CD8-positive, alpha-beta memory T cell (primary cell): ENCODE data around the gene FKBP8. TPM values are rescaled to one million over a fixed set of nuclear protein-coding genes. Genes with fewer than 3 reads are reported as not detected.
A peak's percentile ranks its signal among the peaks of the same experiment; 100 is the strongest.

Experiments used
- CTCF ChIA-PET: fragments of 350-600 bp; sonication (Branson Sonifier 250); formaldehyde crosslinking; loops from one replicate; lab custom pipeline; 2021; ENCODE audit warnings: antibody characterized with exemption; lab: Charles Lee
- POLR2A ChIA-PET: fragments of 350-600 bp; sonication (Branson Sonifier 250); formaldehyde crosslinking; loops from one replicate; lab custom pipeline; 2021; ENCODE audit warnings: antibody characterized with exemption; lab: Charles Lee
- DNase-seq, 5 donors: peaks; one replicate each; pipeline versions ENCODE4 v3.0.0 to v3.0.0-alpha.2; 2020 to 2022; ENCODE audit warnings: mixed read lengths in 1 of 5
- H3K27ac ChIP-seq: one replicate; pipeline ENCODE4 v1.7.0; 2013; ENCODE audit warnings: low read depth, mild to moderate bottlenecking, low read length, moderate library complexity
- H3K27me3 ChIP-seq: 2 replicates; pipeline ENCODE4 v1.7.0; 2013; ENCODE audit warnings: low read length, mild to moderate bottlenecking; ENCODE audit not compliant: insufficient read depth, poor library complexity, severe bottlenecking
- H3K36me3 ChIP-seq: 2 replicates; pipeline ENCODE4 v1.7.0; 2013; ENCODE audit warnings: mild to moderate bottlenecking, low read length, moderate library complexity; ENCODE audit not compliant: insufficient read depth
- H3K4me1 ChIP-seq: 2 replicates; pipeline ENCODE4 v1.7.0; 2013; ENCODE audit warnings: mild to moderate bottlenecking, low read length, moderate library complexity; ENCODE audit not compliant: insufficient read depth
- H3K4me3 ChIP-seq: 2 replicates; pipeline ENCODE4 v1.7.0; 2013; ENCODE audit warnings: mild to moderate bottlenecking, low read length
- H3K9me3 ChIP-seq: 2 replicates; pipeline ENCODE4 v1.7.0; 2013; ENCODE audit warnings: mild to moderate bottlenecking, low read length
- H3K27ac Mint-ChIP-seq, 8 donors: one replicate each; pipeline ENCODE4 v1.8.0; 2020 to 2021; ENCODE audit warnings: mixed read lengths in 8 of 8, mild to moderate bottlenecking in 6 of 8, inconsistent platforms in 3 of 8, moderate library complexity in 3 of 8
- H3K27me3 Mint-ChIP-seq, 2 donors: one replicate each; pipeline ENCODE4 v1.8.0; 2020 to 2021; ENCODE audit warnings: mixed read lengths in 2 of 2, mild to moderate bottlenecking in 1 of 2, moderate library complexity in 1 of 2
- H3K36me3 Mint-ChIP-seq, 3 donors: one replicate each; pipeline ENCODE4 v1.8.0; 2020 to 2021; ENCODE audit warnings: mixed read lengths in 3 of 3, inconsistent platforms in 1 of 3, mild to moderate bottlenecking in 1 of 3
- H3K4me1 Mint-ChIP-seq, 3 donors: one replicate each; pipeline ENCODE4 v1.8.0; 2020 to 2021; ENCODE audit warnings: mixed read lengths in 3 of 3, inconsistent platforms in 1 of 3, mild to moderate bottlenecking in 1 of 3
- H3K4me3 Mint-ChIP-seq, 7 donors: one replicate each; pipeline ENCODE4 v1.8.0; 2020 to 2021; ENCODE audit warnings: mixed read lengths in 7 of 7, mild to moderate bottlenecking in 6 of 7, moderate library complexity in 4 of 7, inconsistent platforms in 2 of 7
- H3K9me3 Mint-ChIP-seq, 5 donors: one replicate each; pipeline ENCODE4 v1.8.0; 2020 to 2022; ENCODE audit warnings: mixed read lengths in 5 of 5, mild to moderate bottlenecking in 3 of 5, moderate library complexity in 2 of 5, inconsistent platforms in 1 of 5
- polyA plus RNA-seq: library from polyadenylated mRNA; unstranded; fragments of 300-500 nt; fragmentation: Illumina TruSeq; gene quantifications from one replicate; pipeline ENCODE4 v1.2.3, GENCODE V29; 2021
- total RNA-seq, 2 experiments: library from RNA; stranded (reverse); gene quantifications; one replicate each; pipeline ENCODE4 v1.2.3, GENCODE V29; 2021

Gene FKBP8
- total and polyA plus RNA-seq, 3 experiments from 2014 or later, result 138 to 170 (median 161) TPM

GRCh38 chr19:18558604-18559003 is 15.2 kb upstream of the FKBP8 start:
- H3K9me3 ChIP-seq, result no peaks in the 10 kb centered on the region
- ChIA-PET CTCF (interaction anchor here (0.6 to 2.4 kb wide), 7 partner anchors 14 to 143 kb away, joined by 3 to 9 read pairs (median 4); partner anchors contain the start of genes ELL, FKBP8 and REX1BD), POLR2A (interaction anchor here (0.5 to 3.9 kb wide), 9 partner anchors 13 to 521 kb away, joined by 3 to 43 read pairs (median 8); partner anchors contain the start of genes COPE, DDX49, FKBP8 and JUND)
- peaks cover 23% of the 10 kb centered on the region for H3K4me1 ChIP-seq
- Mint-ChIP-seq H3K9me3 (no peaks in the 10 kb centered on the region), H3K27ac (peak overlapping the region; percentile 93 to 99 (median 98)), H3K27me3 (no peaks in the 10 kb centered on the region), H3K4me1 (peaks cover 18 to 34% (median 29%) of the 10 kb centered on the region in 3 donors), H3K36me3 (peaks cover 0 to 31% (median 0%) of the 10 kb centered on the region in 3 donors), H3K4me3 (peak overlapping the region; percentile 90 to 94 (median 92))
- DNase-seq, result no peak
- H3K27me3 ChIP-seq, result no peaks in the 10 kb centered on the region
- peaks cover 4% of the 10 kb centered on the region for H3K36me3 ChIP-seq
- H3K27ac ChIP-seq, result peak overlapping the region; percentile 96
- peak overlapping the region; percentile 98 for H3K4me3 ChIP-seq

- H3K9me3 ChIP-seq, result no peaks in the 10 kb centered on the region
- H3K27ac ChIP-seq, result peak overlapping the region; percentile 96
- Mint-ChIP-seq H3K9me3 (no peaks in the 10 kb centered on the region), H3K36me3 (peaks cover 0 to 27% (median 0%) of the 10 kb centered on the region in 3 donors), H3K4me3 (peak overlapping the region; percentile 90 to 94 (median 92)), H3K4me1 (peaks cover 18 to 34% (median 29%) of the 10 kb centered on the region in 3 donors), H3K27ac (peak overlapping the region; percentile 93 to 99 (median 98)), H3K27me3 (no peaks in the 10 kb centered on the region)
- ChIA-PET CTCF (interaction anchor here (0.6 to 2.4 kb wide), 9 partner anchors 12 to 143 kb away, joined by 3 to 9 read pairs (median 4); partner anchors contain the start of genes ELL, FKBP8 and REX1BD), POLR2A (interaction anchor here (0.5 to 3.9 kb wide), 16 partner anchors 10 to 807 kb away, joined by 3 to 43 read pairs (median 6); partner anchors contain the start of genes COPE, DDX49, ELL and FKBP8)
- peaks cover 23% of the 10 kb centered on the region for H3K4me1 ChIP-seq
- peaks cover 4% of the 10 kb centered on the region for H3K36me3 ChIP-seq
- H3K4me3 ChIP-seq, result peak overlapping the region; percentile 98
- DNase-seq, result no peak
- H3K27me3 ChIP-seq, result no peaks in the 10 kb centered on the region
Observed at GRCh38 chr19:18558202-18558555, 14.8 kb upstream of the FKBP8 start.

- Mint-ChIP-seq H3K27ac (peak within 1 kb of the TSS; percentile 93 to 99 (median 98)), H3K27me3 (no peaks in the 10 kb centered on the region), H3K4me3 (peak within 1 kb of the TSS; percentile 90 to 94 (median 92)), H3K9me3 (no peaks in the 10 kb centered on the region), H3K4me1 (peaks cover 18 to 34% (median 29%) of the 10 kb centered on the region in 3 donors), H3K36me3 (peaks cover 0 to 21% (median 0%) of the 10 kb centered on the region in 3 donors)
- ChIA-PET POLR2A (interaction anchor here (0.5 to 3.9 kb wide), 19 partner anchors 9 to 807 kb away, joined by 3 to 43 read pairs (median 6); partner anchors contain the start of genes COPE, DDX49, ELL and FKBP8), CTCF (interaction anchor here (0.9 to 2.4 kb wide), 9 partner anchors 12 to 104 kb away, joined by 3 to 9 read pairs (median 4); partner anchors contain the start of genes FKBP8 and REX1BD)
- Histone ChIP-seq H3K4me3 (peak within 1 kb of the TSS; percentile 98), H3K27ac (peak within 1 kb of the TSS; percentile 96), H3K9me3 (no peaks in the 10 kb centered on the region), H3K27me3 (no peaks in the 10 kb centered on the region), H3K4me1 (peaks cover 23% of the 10 kb centered on the region), H3K36me3 (peaks cover 1% of the 10 kb centered on the region)
- peak; percentile 96 to 99 (median 98) for DNase-seq
Observed at GRCh38 chr19:18557411-18558201, 14.2 kb upstream of the FKBP8 start, which contains the start of gene KXD1. KXD1 (plus strand) TSS chr19:18557870; CDS start chr19:18562057, 4,187 bp downstream.

GRCh38 chr19:18551631-18552030 is 8.3 kb upstream of the FKBP8 start:
- POLR2A ChIA-PET, result no interaction called here
- Histone ChIP-seq H3K9me3 (no peaks in the 10 kb centered on the region), H3K4me1 (no peaks in the 10 kb centered on the region), H3K27me3 (no peaks in the 10 kb centered on the region), H3K27ac (no peak overlapping the region), H3K36me3 (no peaks in the 10 kb centered on the region), H3K4me3 (no peak overlapping the region)
- no peaks in the 10 kb centered on the region for H3K27me3 Mint-ChIP-seq
- no peak overlapping the region for H3K4me3 Mint-ChIP-seq
- no peak overlapping the region for H3K27ac Mint-ChIP-seq
- CTCF ChIA-PET, result interaction anchor here (0.7 to 1.5 kb wide), 3 partner anchors 12 to 273 kb away, joined by 3 read pairs; no protein-coding TSS in a partner anchor
- no peaks in the 10 kb centered on the region for H3K9me3 Mint-ChIP-seq
- no peaks in the 10 kb centered on the region for H3K4me1 Mint-ChIP-seq
- no peak for DNase-seq
- H3K36me3 Mint-ChIP-seq, result no peaks in the 10 kb centered on the region

- H3K27ac ChIP-seq, result peak overlapping the region; percentile 55
- Mint-ChIP-seq H3K4me1 (peaks cover 17 to 30% (median 19%) of the 10 kb centered on the region in 3 donors), H3K9me3 (no peaks in the 10 kb centered on the region), H3K4me3 (peak overlapping the region; percentile 86 to 97 (median 93)), H3K27ac (peak overlapping the region; percentile 80 to 99 (median 96)), H3K27me3 (no peaks in the 10 kb centered on the region), H3K36me3 (peaks cover 0 to 38% (median 0%) of the 10 kb centered on the region in 3 donors)
- no peaks in the 10 kb centered on the region for H3K9me3 ChIP-seq
- ChIA-PET POLR2A (interaction anchor here (0.5 to 1.7 kb wide), 6 partner anchors 12 to 50 kb away, joined by 3 to 16 read pairs (median 4); partner anchors contain the start of genes KXD1 and REX1BD), CTCF (interaction anchor here (1.0 to 1.6 kb wide), 7 partner anchors 14 to 45 kb away, joined by 3 to 10 read pairs (median 6); partner anchors contain the start of genes KXD1, REX1BD and UBA52)
- peak; percentile 52 to 86 (median 59) for DNase-seq
- no peaks in the 10 kb centered on the region for H3K36me3 ChIP-seq
- H3K4me3 ChIP-seq, result peak overlapping the region; percentile 42
- peaks cover 17% of the 10 kb centered on the region for H3K4me1 ChIP-seq
- no peaks in the 10 kb centered on the region for H3K27me3 ChIP-seq
Observed at GRCh38 chr19:18543814-18544475, 572 bp upstream of the FKBP8 start.

- peak overlapping the region; percentile 55 for H3K4me3 ChIP-seq
- peaks cover 17% of the 10 kb centered on the region for H3K4me1 ChIP-seq
- H3K27ac ChIP-seq, result peak overlapping the region; percentile 73
- H3K9me3 ChIP-seq, result no peaks in the 10 kb centered on the region
- H3K4me3 Mint-ChIP-seq, result peak overlapping the region; percentile 85 to 94 (median 89)
- no peaks in the 10 kb centered on the region for H3K27me3 Mint-ChIP-seq
- no peaks in the 10 kb centered on the region for H3K36me3 ChIP-seq
- no peaks in the 10 kb centered on the region for H3K9me3 Mint-ChIP-seq
- CTCF ChIA-PET, result interaction anchor here (0.6 to 1.2 kb wide), 3 partner anchors 9 to 29 kb away, joined by 3 read pairs; partner anchors contain the start of gene UBA52
- peak overlapping the region; percentile 87 to 97 (median 93) for H3K27ac Mint-ChIP-seq
- H3K36me3 Mint-ChIP-seq, result peaks cover 0 to 51% (median 0%) of the 10 kb centered on the region in 3 donors
- POLR2A ChIA-PET, result interaction anchor here (0.9 kb wide), 1 partner anchor 19 kb away, joined by 3 read pairs; no protein-coding TSS in a partner anchor
- no peak for DNase-seq
- H3K27me3 ChIP-seq, result no peaks in the 10 kb centered on the region
- peaks cover 17 to 30% (median 19%) of the 10 kb centered on the region in 3 donors for H3K4me1 Mint-ChIP-seq
Observed at GRCh38 chr19:18541992-18542940, 1.1 kb downstream of the FKBP8 start.
